ENCODE measurements around the gene ATP6V1E1.

Gene ATP6V1E1

DNA sequence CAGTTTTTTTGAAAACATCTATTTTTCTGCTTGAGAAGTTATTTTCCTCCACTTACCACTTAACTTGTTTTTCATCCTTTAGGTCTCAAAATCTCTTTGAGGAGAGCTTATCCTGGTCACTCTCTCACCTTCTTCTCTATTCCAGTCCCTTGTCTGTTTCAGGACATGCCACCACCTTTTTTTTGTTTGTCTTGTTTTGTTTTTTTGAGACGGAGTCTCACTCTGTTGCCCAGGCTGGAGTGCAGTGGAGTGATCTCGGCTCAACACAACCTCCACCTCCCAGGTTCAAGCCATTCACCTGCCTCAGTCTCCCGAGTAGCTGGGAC, 5.4 kb upstream of the ATP6V1E1 start:
- no peak for DNase-seq (ENCODE audit: low read depth, low spot score)

DNA sequence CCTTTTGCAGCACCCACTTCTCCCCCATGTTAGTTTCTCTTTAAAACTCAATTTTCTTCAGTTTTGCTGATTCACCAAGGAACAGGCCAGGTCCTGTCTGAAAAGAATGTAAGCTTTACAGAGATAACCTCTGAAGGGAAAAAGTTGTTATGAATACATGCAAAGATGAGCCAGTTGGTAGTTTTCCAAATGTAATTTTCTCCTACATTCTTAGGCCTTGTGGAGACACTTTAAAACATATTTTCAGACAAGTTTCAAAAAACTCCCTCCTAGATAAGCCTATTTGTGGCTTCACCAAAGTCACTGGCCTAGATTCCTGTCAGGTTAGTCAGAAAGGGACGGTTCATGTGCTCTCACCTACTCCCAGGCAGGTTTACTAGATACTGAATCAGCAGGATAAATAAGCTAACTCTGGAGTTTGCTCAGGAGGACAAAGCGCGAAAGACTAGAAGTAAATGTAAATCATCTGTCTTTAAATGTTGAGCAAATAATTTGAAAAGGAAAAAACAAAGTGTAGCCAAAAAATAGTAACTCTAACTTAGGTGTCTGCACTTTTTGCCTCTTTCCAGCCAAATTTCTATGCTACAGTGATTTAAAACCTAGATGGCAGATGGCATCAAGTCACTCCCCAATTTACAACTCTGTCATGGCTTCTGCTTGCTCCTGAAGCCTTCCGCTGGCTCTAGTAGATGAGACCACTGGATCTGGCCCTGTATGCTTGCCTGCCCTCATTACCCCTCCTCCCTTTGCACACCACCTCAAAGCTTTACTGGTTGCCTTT, 4.9 kb upstream of the ATP6V1E1 start:
- DNase-seq (ENCODE audit: low read depth, low spot score), result no peak

DNA sequence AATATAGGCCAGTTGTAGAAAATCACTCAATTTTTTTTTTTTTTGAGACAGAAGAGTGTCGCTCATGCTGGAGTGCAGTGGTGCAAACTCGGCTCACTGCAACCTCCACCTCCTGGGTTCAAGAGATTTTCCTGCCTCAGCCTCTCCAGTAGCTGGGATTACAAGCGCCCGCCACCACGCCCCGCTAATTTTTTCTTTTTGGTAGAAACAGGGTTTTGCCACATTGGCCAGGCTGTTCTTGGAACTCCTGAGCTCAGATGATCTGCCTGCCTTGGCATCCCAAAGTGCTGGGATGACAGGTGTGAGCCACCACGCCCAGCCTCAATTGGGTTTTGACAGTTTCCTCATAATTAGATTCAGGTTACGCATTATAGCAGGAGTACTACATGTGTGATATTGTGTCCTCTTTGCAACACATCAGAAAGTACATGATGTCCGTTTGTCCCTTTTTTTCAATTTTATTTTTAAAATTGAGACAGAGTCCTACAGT, 2.6 kb upstream of the ATP6V1E1 start:
- DNase-seq (ENCODE audit: low read depth, low spot score), result no peak

DNA sequence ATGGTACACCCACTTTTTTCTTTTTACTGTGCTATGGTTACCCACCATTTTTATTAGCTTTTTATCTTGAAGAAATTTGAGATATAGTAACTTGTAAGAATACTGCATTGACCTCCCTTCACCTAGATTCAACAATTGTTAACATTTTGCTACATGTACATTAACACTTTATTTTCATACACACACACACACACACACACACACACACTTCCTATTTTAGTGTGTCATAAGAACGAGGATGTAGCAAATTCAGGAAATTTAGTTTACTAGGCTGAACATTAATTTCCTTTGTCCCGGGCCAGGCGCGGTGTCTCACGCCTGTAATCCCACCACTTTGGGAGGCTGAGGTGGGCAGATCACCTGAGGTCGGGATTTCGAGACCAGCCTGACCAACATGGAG, 1.1 kb upstream of the ATP6V1E1 start:
- DNase-seq (ENCODE audit: low read depth, low spot score), result no peak

DNA sequence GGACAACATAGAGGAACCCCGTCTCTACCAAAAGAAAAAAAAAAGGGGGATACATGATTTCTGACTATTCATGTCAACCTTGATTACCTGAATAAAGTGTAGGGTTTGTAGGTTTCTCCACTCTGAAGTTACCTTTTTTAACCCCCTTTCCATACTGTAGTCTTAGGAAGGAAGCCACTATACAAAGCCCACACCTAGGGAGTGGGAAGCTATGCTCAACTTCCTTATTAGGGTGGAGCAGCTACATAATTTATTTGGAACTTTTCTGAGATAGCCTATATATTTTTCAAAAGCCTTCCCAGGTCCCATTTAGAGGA, 582 bp upstream of the ATP6V1E1 start:
- no peak for DNase-seq (ENCODE audit: low read depth, low spot score)

DNA sequence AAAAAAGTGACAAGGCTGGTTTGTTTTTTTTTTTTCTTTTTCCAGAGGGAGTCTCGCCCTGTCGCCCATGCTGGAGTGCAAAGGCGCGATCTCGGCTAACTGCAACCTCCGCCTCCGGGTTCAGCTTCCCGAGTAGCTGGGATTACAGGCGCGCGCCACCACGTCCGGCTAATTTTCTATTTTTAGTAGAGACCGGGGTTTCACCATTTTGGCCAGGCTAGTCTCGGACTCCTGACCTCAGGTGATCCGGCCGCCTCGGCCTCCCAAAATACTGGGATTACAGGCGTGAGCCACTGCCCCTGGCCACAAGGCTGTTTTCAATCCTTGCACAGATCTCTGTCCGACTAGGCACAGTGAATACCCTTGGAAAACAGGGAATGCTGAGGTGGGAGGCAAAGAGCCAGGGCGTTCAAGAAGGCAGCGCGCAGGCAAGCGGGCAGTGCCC, 566 bp downstream of the ATP6V1E1 start:
- DNase-seq (ENCODE audit: low read depth, low spot score), result no peak

DNA sequence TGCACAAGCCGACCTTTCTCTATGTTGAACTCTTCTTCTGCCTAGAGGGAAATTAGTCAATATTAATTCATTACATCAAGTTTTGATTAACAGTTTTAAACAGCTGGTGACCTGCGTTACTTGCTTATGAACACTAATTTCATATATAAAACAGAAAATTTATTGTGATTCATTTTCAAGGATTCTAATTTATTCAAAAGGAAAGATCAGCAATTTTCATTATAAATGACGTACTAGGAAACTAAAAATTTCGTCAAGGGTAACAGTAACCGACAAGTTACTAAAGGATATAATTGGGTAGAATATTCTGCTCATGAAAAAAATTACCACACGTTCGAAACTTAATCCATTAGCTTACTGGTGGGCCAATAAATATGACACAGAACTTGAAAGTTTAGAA, 15.3 kb downstream of the ATP6V1E1 start:
- DNase-seq (ENCODE audit: low read depth, low spot score), result no peak

DNA sequence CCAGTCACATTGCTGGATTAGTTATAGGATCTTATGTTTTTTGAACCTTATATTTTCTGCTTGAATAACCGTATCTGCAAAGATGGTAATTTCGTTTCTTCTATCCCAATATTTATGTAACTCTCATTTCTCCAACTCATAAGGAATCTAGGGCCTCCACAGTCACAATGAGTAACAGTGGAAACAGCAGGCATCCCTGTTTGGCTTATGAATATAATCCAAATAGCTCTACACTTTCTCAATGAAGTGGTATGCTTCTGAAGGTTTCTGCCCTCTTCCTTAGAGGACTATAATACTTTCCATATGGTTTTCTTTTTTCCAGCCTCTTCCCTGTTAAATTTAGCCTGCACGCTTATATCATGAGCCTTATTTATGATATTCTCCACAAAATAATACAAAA, 16.5 kb downstream of the ATP6V1E1 start:
- DNase-seq (ENCODE audit: low read depth, low spot score), result no peak

DNA sequence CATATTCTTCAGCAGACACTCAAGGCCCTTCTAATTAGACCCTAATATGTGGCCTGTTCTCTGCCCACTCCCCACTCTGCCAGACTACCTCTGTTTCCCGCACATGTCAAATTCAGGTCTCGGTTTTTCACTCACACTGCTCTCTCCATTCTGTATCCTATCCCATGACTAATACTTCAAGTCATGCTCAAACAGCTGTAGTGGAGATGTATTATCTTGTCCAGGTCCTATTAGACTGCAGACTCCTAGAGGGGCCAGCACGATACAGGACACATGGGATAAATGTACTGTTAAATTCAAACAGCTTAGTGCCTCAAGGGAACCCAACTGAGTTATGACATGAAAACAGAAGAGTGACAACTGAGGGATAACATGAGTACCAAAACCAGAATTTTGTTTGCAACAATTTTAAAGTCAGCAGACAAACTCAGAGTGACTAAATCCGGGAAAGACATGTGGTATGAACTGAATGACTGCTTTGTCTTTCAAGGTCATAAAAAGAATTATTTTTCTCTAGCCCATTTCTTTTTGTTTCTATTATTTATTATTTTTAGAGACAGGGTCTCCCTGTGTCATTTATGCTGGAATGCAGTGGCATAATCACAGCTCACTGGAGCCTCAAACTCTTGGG, 20.5 kb downstream of the ATP6V1E1 start:
- DNase-seq (ENCODE audit: low read depth, low spot score), result no peak

DNA sequence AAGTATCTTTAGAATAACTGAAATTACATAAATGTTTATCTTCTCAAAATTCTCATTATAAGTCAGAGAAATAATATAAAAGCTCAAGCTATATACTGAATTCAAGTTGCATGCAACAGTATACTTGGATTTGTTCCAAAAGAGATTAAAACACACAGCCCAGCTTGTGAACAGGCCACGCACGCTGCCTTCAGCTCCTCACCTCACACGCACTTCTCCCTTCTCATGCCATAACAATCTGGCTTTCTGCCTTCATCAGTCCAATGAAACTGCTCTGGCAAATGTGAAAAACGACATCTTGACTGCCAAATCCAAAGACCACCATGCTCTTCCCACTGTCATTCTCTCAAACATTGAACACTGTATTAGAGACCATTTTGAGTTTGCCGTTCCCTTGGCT, 22.1 kb downstream of the ATP6V1E1 start:
- no peak for DNase-seq (ENCODE audit: low read depth, low spot score)

DNA sequence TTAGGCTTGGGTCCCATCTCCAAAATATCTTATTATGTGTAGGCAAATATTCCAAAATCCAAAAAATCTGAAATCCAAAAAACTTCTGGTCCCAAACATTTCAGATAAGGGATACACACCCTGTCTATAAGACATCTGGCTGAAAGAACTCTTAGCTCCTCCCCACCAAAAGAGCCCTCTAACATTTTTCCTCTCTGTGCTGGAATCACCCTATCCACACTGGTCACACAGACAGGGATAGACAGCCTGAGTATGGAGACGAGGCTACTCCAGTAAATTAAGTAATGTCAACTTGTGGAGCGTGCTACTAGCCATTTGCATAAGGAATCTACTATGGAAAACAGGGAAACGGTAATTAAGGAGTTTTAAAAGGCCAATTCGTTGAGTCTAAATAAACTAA, 24.9 kb downstream of the ATP6V1E1 start:
- DNase-seq (ENCODE audit: low read depth, low spot score), result no peak

DNA sequence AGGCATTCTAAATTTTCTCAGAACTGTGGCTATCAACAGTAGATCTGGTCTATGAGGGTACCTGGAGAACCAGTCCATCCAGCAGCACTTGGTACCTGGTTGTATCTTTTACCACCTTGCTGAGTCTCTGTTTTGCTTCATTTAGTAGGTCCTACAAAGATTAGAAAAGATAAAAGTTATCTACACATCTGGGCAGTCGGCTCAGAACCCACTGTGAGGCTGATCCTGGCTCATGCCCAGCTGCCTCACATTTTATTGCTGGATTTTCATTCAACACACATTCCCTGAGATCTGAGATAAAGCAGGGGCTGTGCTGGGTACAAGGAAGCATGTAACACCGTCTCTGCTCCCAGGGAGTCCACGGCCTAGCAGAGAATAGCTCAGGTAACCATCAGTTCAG, 27.5 kb downstream of the ATP6V1E1 start:
- DNase-seq (ENCODE audit: low read depth, low spot score), result no peak

DNA sequence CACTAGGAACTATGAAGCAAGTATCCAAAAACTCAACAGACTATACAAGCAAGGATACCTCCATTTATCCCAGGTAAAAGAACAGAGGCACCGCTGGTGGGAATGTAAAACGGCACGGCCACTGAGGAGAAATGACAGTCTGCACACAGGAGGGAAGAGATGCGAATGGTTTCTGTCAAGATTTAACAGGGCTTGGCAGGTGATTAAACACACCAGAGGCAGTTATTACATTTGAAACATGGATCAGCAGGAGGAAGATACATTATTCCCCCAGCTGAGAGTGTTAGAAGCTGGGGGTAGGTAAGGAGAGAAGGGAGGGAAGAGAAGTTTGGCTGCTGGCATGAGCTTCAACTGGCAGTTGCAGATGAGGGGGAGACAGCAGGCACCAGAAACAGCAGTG, 30.2 kb downstream of the ATP6V1E1 start:
- DNase-seq (ENCODE audit: low read depth, low spot score), result no peak

DNA sequence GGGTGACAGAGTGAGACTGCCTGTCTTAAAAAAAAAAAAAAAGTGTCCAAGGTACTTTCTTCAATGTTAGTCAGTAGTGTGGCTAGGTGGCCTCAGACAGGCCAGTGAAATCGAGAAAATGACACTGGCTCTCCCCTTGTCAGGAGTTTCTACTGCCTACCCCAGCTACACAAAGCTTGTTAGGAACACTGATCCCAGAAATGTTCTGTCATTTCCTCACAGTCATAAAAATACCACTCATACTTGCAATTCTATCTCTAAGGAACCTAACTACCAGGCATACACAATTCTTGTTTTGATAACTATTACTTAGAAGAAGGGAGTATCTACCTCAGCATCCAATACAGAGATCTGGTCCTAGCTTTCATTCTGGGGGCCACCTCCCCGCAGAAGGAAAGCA, 31.3 kb downstream of the ATP6V1E1 start:
- no peak for DNase-seq (ENCODE audit: low read depth, low spot score)

DNA sequence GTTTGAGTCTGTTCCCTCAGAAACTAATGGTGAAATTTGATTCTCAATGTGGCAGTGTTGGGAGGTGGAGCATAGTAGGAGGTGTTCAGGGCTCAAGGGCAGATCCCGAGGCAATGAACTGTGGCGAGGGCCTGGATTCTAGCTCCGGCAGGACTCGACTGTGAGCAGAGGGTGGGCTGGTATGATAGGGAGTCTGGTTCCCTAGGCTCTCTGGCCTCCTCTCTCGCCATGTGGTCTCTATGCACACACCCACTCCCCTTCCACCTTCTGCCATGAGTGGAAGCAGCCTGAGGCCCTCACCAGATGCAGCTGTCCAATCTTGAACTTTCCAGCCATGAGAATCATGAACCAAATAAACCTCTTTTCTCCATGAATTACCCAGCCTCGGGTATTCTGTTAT, 32.3 kb downstream of the ATP6V1E1 start:
- DNase-seq (ENCODE audit: low read depth, low spot score), result no peak

DNA sequence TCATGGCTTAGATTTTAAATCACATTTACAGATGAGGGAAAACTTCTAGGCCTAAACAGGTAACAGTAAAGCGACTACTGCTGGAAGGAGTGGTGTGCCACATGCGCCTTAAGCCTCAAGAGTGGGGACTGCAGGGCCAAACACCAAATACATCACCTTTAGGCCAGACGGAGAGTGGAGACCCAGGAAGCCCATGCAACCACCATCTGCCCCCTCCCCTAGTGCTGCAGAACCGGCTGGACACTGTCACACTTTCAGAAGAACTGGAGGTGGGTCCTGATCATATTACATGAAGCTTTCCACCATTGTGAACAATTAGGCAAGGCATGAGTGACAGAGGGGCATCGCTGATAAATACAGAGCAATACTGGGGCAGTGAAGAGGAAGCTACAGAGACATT, 36.3 kb downstream of the ATP6V1E1 start:
- DNase-seq (ENCODE audit: low read depth, low spot score), result no peak

DNA sequence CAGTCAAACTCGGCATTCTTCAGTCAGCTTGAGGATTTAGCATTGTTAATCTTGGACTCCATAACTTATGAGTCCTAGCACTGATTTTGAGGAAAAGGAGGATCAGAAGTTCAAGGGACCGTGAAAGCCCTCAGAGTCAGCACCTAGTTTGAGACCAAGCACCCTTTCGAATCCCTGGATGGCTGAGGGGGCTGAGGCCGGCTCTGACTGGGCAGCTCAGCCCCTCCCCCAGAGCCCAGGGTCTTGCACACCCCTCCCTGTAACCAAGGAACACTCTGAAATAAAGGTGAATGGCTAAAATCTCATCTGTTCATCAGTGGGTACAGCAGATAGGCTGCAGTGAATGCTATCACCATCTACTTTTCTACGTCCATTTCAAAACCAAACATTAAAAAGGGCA, 38.0 kb downstream of the ATP6V1E1 start:
- DNase-seq (ENCODE audit: low read depth, low spot score), result no peak

DNA sequence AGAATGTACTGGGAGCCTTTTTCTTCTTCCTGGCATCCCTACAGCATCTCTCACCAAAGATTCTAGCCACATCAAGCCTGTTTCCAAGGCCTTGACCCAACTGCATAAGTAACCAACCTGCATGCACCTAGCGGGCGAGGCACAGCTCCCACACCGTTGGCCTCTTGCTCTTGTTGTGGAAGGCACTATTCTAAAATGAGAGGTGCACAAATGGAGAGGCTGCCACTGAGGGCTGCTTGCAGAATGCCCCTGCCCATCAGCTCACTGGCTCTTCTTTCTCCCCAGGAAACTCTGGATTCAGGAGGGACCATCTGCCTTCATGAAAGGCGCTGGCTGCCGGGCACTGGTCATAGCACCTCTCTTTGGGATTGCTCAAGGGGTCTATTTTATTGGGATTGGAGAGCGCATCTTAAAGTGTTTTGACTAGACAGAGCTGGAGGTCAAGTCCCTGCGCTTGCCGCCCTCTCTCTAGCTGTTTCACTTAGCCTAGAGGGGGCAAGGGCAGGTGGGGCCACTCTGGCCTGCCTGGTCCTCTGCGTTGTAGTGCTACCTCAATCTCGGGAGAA, 38.7 kb downstream of the ATP6V1E1 start:
- no peak for DNase-seq (ENCODE audit: low read depth, low spot score)

DNA sequence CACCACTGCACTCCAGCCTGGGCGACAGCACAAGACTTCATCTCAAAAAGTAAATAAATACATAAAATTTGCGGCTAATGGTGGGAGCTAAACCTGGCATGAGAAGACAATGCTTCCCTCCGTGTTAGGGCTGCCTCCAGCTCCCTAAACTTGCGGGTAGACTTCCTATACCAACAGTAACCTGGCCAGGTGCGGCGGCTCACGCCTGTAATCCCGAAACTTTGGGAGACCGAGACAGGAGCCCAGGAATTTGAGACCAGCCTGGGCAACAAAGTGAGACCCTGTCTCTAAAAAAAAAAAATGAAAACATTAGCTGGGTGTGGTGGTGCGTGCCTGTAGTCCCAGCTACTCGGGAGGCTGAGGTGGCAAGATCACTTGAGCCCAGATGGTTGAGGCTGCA, 39.9 kb downstream of the ATP6V1E1 start:
- DNase-seq (ENCODE audit: low read depth, low spot score), result no peak

DNA sequence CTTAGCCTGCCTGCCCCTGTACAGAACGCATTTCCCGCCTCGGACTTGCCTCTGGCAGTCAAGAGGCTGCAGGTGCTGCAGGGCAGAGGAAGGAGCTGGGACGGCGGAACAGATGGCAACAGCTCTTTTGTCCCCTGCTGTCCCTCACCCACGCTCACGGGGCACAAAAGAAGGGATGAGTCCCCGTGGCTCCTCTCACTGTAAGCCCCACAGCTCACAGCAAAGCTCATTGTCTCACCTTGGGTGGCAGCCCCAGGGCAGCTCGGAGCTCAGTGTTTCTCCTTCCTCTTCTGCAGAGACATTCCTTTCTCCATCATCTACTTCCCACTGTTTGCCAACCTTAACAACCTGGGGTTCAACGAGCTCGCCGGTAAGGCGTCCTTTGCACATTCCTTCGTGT, 40.9 kb downstream of the ATP6V1E1 start:
- DNase-seq (ENCODE audit: low read depth, low spot score), result no peak

DNA sequence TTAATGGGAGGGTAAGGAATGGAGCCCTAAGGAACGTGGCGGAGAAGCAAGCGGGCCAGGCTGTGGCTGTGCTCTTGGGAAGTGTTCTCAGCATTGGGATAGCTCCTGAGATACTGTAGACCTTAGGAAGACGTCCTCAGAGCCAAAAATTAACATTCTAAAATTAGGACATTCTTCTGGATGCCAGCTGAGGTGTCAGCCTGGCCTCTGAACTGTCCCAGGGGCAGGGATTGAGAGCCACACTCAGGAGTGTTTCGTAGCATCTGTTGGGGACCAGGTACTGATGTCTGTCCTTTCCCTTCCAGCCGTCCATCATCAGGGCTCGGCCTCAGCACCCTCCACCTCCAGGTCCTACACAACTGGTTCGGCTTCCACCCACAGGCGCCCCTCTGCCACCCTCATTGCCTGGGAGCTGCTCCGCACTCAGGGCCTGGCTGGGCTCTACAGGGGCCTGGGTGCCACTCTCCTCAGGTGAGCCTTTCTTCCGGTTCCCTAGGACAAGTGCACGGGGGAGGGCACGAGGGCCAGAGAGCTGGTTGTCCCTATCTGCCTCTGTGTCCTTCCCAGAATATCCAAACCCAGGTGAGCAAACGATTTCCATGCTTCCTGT, 41.6 kb downstream of the ATP6V1E1 start:
- no peak for DNase-seq (ENCODE audit: low read depth, low spot score)

DNA sequence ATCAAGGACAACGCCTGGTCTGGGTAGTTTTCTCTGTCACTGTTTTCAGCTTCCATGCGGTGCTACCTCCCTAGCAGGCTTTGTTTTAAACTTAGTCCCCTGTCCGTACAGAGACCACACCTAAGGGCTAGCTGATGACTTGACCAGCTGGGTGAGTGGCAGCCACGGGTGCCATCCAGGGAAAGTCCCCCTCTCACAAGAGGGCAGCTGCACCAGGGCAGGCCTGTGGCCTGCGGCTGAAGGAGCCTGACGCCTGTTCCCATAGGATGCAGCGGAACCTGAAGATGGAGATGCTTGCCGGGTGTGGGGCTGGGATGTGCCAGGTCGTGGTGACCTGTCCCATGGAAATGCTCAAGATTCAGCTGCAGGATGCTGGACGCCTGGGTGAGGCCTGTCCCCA, 45.4 kb downstream of the ATP6V1E1 start:
- DNase-seq (ENCODE audit: low read depth, low spot score), result no peak

DNA sequence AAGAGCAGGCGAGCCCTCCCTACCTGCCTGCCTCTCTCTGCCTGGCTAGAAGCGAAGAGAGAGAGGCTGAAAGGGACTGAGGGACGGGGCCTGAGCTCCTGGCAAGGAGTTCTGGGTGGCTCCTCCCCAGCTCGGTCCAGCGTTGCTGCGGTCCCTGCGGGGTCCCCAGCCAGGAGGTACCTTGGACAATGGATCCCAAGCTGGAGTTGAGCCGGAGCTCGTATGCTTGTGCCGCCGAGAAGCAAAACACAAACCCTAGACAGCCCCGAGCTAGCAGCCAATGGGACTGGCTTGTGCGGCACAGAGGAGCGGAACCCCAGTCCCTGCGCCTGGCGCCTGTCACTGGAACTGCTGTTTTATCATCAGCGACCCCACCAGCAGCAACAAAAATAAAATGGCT, 46.9 kb downstream of the ATP6V1E1 start:
- DNase-seq (ENCODE audit: low read depth, low spot score), result no peak

All from iPS DF 19.7 (cell line).